Choroid plexus epithelial cell (primary cell): ENCODE measurements around the gene BPHL.

Experiments
- DNase-seq: peaks from one replicate; pipeline ENCODE4 v3.0.0-alpha.2; 2010; ENCODE audit warnings: low read depth
- H3K4me3 ChIP-seq: 2 replicates; pipeline ENCODE4 v1.5.1; 2011; ENCODE audit warnings: low read depth, mild to moderate bottlenecking, control low read depth, low read length, moderate library complexity
- TF ChIP-seq, protein P1 (sequence below): conservative IDR thresholded peaks from 2 replicates; pipeline ENCODE4 v1.5.1; 2011; ENCODE audit warnings: low read depth, mild to moderate bottlenecking, control low read depth, inconsistent platforms, low read length, moderate library complexity

The BPHL gene

DNA sequence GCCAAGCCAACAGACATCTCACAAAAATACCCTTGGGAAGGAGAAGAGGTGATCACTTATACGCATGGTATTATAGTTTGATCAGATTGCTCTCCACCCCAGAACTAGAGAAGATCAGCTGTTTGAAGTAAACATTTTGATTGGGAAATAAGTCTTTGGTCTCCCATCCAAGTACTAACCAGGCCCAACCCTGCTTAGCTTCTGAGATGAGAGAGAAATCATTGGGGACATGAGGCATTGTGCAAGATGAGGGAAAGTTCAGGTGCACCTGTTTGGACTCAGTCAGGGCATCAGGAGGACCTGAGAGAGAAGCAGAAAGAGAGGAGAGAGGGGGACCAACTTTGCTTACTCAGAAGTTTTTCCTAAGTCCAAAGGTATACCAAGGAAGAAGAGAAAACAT is 38.8 kb upstream of the BPHL start:
- no peak for DNase-seq
- H3K4me3 ChIP-seq = no peak overlapping the region
- TF ChIP-seq, protein P1, sequence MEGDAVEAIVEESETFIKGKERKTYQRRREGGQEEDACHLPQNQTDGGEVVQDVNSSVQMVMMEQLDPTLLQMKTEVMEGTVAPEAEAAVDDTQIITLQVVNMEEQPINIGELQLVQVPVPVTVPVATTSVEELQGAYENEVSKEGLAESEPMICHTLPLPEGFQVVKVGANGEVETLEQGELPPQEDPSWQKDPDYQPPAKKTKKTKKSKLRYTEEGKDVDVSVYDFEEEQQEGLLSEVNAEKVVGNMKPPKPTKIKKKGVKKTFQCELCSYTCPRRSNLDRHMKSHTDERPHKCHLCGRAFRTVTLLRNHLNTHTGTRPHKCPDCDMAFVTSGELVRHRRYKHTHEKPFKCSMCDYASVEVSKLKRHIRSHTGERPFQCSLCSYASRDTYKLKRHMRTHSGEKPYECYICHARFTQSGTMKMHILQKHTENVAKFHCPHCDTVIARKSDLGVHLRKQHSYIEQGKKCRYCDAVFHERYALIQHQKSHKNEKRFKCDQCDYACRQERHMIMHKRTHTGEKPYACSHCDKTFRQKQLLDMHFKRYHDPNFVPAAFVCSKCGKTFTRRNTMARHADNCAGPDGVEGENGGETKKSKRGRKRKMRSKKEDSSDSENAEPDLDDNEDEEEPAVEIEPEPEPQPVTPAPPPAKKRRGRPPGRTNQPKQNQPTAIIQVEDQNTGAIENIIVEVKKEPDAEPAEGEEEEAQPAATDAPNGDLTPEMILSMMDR = no peak

DNA sequence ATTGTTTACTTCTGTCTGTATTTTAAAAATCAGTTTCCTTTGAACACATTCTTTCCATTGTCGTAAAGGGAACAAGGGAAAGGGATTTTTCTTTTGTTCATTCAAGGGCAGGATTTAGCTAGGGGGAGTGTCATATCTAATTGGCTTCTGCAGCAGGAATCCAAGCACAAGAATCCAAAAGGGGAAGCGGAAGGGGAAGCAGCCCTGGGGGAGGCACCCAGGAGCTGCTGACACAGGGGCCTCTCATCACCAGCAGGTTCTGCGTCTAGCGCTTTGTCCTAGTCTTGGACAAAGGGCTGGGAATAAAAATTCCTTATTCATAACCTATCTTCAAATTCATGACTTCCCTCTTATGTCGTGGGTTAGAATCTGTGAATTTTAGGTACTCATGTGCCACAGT is 36.6 kb upstream of the BPHL start:
- TF ChIP-seq, protein P1 = no peak
- DNase-seq = no peak
- no peak overlapping the region for H3K4me3 ChIP-seq

DNA sequence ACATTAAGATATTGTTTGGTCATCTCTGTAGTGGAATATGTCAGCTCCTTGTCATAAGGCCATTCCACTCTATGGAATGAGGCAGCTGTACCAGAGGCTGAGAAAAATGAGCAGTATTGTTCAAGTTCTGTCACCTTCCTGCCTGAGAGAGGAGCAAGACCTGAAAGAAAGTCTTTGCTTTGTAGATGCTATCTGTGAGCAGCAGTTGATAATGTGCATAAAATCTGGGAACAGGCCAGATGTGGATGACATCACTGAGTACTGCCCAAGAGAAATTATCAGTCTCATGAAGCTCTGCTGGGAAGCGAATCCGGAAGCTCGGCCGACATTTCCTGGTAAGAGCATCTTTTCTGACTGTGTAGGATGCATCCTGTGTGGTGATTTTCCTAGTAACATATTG is 33.4 kb upstream of the BPHL start:
- no peak for DNase-seq
- no peak overlapping the region for H3K4me3 ChIP-seq
- TF ChIP-seq, protein P1 = no peak

DNA sequence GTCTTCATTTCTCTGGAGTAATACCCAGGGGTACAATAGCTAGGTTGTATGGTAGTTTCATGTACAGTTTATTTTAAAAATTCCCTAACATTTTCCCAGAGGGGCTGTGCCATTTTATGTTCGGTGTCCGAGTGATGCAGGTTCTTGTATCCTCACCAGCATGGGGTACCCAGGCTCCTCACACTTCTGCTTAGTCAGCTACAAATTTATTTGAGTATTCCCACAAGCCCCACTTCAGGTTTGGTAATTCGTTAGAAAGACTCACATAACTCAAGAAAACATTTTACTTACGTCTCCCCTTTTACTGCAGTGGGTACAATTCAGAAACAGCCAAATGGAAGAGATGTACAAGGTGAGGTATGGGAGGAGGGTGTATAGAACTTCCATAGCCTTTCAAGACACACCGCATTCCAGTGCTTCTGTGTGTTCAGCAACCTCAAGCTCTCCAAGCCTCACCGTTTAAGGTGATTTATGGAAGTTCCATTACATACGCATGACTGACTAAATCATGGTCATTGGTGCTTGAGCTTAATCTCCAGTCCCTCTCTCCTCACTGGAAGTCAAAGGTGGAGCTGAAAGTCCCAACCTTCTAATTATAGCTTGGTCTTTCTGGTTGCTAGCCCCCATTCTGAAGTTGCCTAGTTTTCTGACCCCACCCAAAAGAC is 32.1 kb upstream of the BPHL start:
- TF ChIP-seq, protein P1 = no peak
- DNase-seq = no peak
- H3K4me3 ChIP-seq = no peak overlapping the region

DNA sequence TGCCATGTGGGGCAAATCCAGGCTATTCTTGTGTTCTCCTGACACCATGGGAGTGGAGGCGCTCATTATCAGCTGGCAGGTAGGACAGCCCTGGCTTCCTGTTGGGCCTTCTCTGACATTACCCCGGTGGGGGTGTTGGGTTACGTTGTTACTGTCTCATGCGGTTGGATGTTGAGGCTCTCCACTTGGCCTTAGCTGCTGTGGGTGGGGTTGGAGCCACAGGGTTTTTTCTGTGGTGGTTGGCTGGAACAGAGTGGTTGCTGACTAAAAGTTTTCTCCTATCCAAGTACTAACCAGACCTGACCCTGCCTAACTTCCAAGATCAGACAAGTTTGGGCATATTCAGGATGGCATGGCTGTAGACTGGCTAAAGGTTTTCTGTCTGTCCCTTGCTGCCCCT is 30.1 kb upstream of the BPHL start:
- H3K4me3 ChIP-seq = no peak overlapping the region
- peak; percentile 76 for DNase-seq
- TF ChIP-seq, protein P1 = no peak

DNA sequence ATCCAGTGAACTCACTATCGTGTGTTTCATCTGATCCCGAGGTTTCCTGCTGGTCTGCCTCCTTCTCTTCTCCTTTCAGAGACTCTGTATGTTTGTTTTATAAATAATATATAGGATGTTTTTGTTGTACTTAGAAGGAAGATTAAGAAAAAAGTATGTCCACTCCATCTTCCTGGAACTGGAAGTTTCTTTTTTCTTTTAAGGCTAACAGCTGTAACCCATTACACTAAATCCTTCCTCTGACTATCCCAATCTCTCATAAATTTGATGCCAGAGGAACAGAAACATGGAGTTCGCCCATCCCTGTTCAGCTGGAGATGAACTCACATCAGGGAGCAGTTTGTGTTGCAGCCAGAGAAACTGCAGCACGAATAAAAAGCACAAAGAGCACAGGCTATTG is 29.5 kb upstream of the BPHL start:
- no peak overlapping the region for H3K4me3 ChIP-seq
- no peak for DNase-seq
- TF ChIP-seq, protein P1 = no peak

DNA sequence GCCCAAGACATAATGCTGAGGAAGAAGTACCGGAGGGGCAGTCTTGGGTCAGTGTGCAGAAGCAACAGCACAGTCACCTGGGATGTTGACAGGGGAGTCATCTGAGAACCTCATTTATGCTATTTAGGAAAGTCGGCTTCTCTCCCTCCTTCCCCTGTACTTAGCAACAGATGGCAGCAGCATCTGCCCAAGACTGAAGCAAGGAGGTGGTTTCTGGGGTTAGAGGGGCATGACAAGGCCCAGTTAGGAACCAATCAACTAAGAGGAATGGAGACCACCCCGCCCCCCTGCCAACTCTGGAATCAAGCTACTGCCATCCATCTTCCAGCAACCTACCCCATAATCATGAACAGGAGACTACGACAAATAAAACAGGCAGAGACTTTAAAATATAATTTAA is 28.5 kb upstream of the BPHL start:
- H3K4me3 ChIP-seq = no peak overlapping the region
- peak; percentile 33 for DNase-seq
- TF ChIP-seq, protein P1 = no peak
